NCI-H2081 treated with DMSO at 0.1 percent for 48 hours (cell line): ENCODE data around the gene LGR5.
"Not testable (repeated sequence)": the region's sequence is repeated elsewhere in the genome, so short reads cannot be mapped to it uniquely, and the experiment has no call there.

Experiments used
- DNase-seq: peaks from one replicate; lab custom pipeline; 2025; lab: John Stamatoyannopoulos, UW

LGR5 gene

DNA sequence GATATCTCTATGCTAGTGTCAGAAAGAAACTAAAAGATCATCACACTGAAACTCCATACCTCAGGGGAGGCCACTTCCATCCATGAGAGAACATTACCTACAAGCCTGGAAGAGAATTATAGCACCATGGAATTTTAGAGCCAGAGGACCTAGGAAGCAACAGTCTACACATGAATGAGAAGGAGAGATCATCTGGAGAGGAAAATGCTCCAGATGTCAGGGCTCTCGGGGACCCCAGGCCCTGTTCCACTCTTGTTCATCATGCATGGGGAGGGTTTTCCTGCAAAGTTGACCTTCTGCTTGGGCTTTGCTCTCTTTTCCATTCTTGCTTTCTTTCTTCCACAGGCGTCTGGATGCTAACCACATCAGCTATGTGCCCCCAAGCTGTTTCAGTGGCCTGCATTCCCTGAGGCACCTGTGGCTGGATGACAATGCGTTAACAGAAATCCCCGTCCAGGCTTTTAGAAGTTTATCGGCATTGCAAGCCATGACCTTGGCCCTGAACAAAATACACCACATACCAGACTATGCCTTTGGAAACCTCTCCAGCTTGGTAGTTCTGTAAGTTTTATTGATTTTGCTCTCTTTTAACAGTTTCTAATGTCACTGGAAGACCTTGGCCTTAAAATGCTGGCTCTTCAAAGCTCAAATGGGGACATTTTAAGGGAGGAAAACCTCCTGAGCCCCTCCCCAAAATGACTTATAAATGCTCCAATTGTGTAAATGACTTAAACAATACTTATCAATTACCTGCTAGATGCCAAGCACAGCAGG, 113.3 kb downstream of the LGR5 start:
- no peak for DNase-seq

GRCh38 chr12:71555191-71555590, 115.6 kb downstream of the LGR5 start:
- DNase-seq = no peak

- DNase-seq = not testable (repeated sequence)
Observed at GRCh38 chr12:71555789-71556188, 116.2 kb downstream of the LGR5 start.

DNA sequence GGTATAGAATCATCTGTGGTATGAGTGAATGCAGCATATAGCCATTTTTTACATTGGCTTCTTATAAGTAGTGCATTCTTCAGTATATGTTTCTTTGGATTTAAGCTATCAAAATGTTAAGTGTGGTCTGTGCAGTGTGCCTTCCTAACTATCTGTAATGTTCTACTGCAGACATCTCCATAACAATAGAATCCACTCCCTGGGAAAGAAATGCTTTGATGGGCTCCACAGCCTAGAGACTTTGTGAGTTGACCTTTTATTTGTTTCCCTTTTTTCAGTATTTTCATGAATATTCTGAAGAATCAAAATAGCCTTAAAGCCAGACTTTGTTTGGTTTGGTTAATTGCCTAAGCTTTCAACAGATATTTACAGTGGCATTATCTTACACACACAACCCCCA, 116.8 kb downstream of the LGR5 start:
- no peak for DNase-seq

DNA sequence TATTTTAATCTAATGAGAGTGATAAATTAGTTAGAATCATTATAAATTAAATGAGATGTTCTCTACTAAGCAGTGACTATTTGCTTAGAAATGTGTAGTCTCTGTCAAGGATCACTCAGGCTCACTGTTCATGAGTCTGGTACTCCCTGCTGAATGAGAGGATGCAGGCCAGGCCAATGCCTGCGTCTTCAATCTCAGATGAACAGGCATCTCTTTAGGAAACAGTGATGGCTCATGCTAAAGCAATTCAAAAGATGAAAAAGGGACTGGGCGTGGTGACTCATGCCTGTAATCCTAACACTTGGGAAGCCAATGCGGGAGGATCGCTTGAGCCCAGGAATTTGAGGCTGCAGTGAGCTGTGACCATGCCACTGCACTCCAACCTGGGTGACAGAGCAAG, 117.3 kb downstream of the LGR5 start:
- no peak for DNase-seq

- DNase-seq = no peak
Observed at GRCh38 chr12:71558445-71558844, 118.8 kb downstream of the LGR5 start.

GRCh38 chr12:71562676-71563595, 123.3 kb downstream of the LGR5 start:
- DNase-seq = no peak

DNA sequence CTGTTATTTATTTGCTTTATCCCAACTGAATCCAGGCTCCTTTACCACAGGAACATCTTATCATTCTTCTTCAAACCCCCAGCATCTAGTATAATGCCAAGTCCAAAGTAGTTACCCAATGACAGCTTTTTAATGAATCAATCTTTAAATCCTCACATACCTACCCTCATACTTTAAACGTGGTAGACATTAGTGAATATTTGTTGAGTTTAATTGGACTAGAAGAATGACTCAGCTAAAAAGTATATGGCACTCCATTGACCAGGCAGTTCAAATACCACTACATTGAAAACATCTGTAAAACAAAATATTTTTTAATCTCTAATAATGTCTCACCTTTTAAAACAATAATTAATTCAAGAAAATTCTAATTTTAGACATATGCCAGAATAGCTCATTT, 125.9 kb downstream of the LGR5 start:
- DNase-seq = no peak

DNA sequence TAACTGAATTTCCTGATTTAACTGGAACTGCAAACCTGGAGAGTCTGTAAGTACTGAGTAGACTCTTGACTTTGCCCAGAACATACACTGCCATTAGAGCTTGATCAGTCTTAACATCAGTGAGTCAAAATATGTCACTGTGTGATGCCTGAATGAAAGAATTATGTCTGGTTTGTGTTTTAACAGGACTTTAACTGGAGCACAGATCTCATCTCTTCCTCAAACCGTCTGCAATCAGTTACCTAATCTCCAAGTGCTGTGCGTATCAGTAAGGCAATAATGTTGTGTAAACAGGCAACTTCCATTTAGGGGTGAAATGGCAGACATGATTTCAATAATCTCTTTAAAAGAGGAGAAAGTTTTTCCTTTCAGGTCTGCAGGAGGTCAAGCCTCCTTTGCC, 127.1 kb downstream of the LGR5 start:
- DNase-seq = no peak

DNA sequence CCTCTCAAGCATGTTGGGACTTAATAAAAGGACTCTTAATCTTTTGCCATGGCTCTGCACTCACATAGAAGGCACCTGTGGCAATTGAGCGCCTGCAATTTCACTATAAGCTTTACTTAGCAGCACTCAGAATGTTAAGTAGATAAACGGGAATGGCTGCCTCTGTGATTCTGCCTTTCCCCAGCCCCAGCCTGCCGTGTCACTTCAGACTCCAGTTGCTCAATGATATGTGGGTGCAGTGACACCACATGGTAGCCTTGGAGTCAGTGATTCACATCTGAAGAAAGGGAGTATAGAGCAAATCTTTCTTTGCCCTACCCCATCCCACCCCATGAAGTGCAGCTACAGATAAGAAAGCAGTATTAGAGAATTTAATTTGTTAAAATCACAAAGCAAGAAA, 127.9 kb downstream of the LGR5 start:
- DNase-seq = no peak

DNA sequence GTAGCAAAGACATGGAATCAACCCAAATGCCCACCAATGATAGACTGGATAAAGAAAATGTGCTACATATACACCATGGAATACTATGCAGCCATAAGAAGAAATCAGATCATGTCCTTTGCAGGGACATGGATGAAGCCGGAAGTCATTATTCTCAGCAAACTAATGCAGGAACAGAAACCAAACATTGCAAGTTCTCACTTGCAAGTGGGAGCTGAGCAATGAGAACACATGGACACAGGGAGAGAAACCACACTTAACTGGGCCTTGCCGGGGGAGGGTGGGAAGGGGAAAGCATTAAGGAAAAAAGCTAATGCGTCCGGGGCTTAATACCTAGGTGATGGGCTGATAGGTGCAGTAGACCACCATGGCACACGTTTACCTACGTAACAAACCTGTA, 130.3 kb downstream of the LGR5 start:
- not testable (repeated sequence) for DNase-seq

GRCh38 chr12:71576496-71576895, 136.9 kb downstream of the LGR5 start:
- no peak for DNase-seq

GRCh38 chr12:71578694-71579258, 139.2 kb downstream of the LGR5 start:
- DNase-seq = no peak

GRCh38 chr12:71581206-71581605, 141.6 kb downstream of the LGR5 start:
- DNase-seq = no peak

- DNase-seq = no peak
Observed at GRCh38 chr12:71582925-71583324, 143.3 kb downstream of the LGR5 start.

GRCh38 chr12:71584356-71584755, 144.8 kb downstream of the LGR5 start:
- DNase-seq = no peak

DNA sequence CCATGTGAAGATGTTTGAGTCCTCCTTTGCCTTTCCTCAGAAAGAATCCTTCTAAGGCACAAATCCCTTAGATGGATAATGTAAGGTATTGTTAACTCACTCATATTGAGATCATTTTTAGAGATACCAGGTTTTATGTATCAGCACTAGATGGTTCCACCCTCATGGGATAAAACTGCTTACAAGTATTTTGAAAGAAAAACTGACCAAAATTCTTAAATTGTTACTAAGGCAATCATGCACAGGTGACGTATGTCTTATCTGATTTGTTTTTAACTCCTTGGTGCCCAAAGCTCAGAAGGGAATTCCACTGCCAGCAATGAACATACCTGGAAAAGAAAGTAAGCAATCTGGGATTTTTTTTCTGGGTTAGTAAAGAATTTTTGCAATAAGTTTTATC, 145.6 kb downstream of the LGR5 start:
- no peak for DNase-seq

GRCh38 chr12:71587012-71587411, 147.4 kb downstream of the LGR5 start:
- DNase-seq = no peak

GRCh38 chr12:71589478-71589881, 149.9 kb downstream of the LGR5 start:
- DNase-seq = no peak

DNA sequence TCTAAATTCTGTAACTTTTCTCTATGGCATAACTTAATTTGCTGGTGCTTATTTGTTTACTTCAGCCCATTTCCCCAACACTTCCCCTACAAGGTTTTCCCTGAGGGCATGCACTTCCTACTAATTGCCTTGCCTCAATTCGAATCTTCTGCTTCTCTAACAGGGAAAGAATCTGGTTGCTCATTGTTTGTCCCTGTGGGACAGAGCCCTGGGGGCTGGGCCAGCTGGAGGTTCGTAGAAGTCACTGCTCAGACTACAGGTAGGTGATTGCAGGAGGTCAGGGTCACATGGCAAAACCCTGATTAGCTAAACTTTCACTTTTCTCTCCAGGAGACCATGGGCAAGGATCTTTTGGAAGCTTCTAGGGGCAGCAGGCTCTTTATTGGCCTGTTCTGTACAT, 152.0 kb downstream of the LGR5 start:
- DNase-seq = no peak

DNA sequence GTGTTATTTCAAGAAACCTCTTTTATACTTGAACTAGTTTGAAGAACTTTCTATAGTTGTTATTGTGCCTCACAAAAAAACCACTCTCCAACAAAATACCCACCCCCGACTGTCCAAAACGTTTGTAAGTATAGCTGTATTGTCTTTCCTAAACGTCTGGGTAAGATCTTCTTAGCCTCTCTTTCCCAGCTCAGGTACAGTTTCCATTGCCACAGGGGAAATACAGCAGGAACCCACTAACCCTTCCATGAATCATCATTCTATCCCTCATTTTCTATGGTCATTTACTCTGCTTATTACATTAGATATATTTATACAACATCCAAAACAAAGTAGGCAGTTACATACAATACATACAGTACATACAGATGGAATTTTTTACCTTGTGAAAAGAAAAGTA, 153.2 kb downstream of the LGR5 start:
- DNase-seq = no peak

GRCh38 chr12:71594214-71594948, 154.8 kb downstream of the LGR5 start:
- DNase-seq = no peak
